Bronchial epithelial cell (primary cell): ENCODE data around the gene RNF130. TPM values are rescaled to one million over a fixed set of nuclear protein-coding genes. Genes with fewer than 3 reads are reported as not detected.

ENCODE experiments used
- DNase-seq: peaks from one replicate; pipeline ENCODE4 v3.0.0-alpha.2; 2010; ENCODE audit warnings: low read depth
- FAIRE-seq: peaks from 2 replicates; lab custom pipeline; 2011; peaks lifted over from hg19 to GRCh38; lab: Jason Lieb, UNC
- H3K27me3 ChIP-seq: 2 replicates; pipeline ENCODE4 v1.5.1; 2011; ENCODE audit warnings: low read length; ENCODE audit not compliant: control insufficient read depth, insufficient read depth
- H3K36me3 ChIP-seq: 2 replicates; pipeline ENCODE4 v1.5.1; 2011; ENCODE audit warnings: low read length; ENCODE audit not compliant: control insufficient read depth, insufficient read depth
- H3K4me3 ChIP-seq: 2 replicates; pipeline ENCODE4 v1.5.1; 2011; ENCODE audit warnings: mild to moderate bottlenecking, low read depth, low read length, control low read depth
- CTCF ChIP-seq: IDR thresholded peaks from 2 replicates; pipeline ENCODE4 v1.5.1; 2011; ENCODE audit warnings: mild to moderate bottlenecking, moderate library complexity, low read length, control low read depth, inconsistent platforms; ENCODE audit not compliant: insufficient read depth, severe bottlenecking
- total RNA-seq: library from RNA; depleted of rRNA; stranded (reverse); fragments of >200 nt; gene quantifications from 2 replicates; pipeline ENCODE4 v1.2.1, GENCODE V29; 2014

Gene RNF130
- 16.5 and 16.8 TPM in 2 replicates for total RNA-seq

- peak within 1 kb of the TSS; percentile 83 for H3K4me3 ChIP-seq
- TF ChIP-seq CTCF, result no peak
- no peak for FAIRE-seq
Observed at GRCh38 chr5:180071531-180072255, at the start of gene RNF130. Gene RNF130, minus strand, starts transcription at chr5:180071759. Its CDS starts 57 bp downstream, at chr5:180071702.

GRCh38 chr5:180120237-180121101 is 48.9 kb upstream of the RNF130 start:
- DNase-seq, result no peak
- no peak overlapping the region for H3K4me3 ChIP-seq
- H3K27me3 ChIP-seq, result no peaks in the 10 kb centered on the region
- no peaks in the 10 kb centered on the region for H3K36me3 ChIP-seq
- TF ChIP-seq CTCF, result no peak
- FAIRE-seq, result no peak

More at GRCh38 chr5:180071531-180072255, at the start of gene RNF130:
- Histone ChIP-seq H3K36me3 (no peaks in the 10 kb centered on the region), H3K27me3 (no peaks in the 10 kb centered on the region)
- peak; percentile 61 for DNase-seq

GRCh38 chr5:180119903-180120236 is 48.3 kb upstream of the RNF130 start:
- H3K27me3 ChIP-seq, result no peaks in the 10 kb centered on the region
- no peak for TF ChIP-seq CTCF
- H3K4me3 ChIP-seq, result no peak overlapping the region
- FAIRE-seq, result no peak
- no peaks in the 10 kb centered on the region for H3K36me3 ChIP-seq
- DNase-seq, result no peak

GRCh38 chr5:180119031-180119902 is 47.7 kb upstream of the RNF130 start:
- Histone ChIP-seq H3K4me3 (no peak overlapping the region), H3K27me3 (no peaks in the 10 kb centered on the region), H3K36me3 (no peaks in the 10 kb centered on the region)
- no peak for FAIRE-seq
- no peak for TF ChIP-seq CTCF
- no peak for DNase-seq

GRCh38 chr5:180118391-180118791 is 46.8 kb upstream of the RNF130 start:
- Histone ChIP-seq H3K27me3 (no peaks in the 10 kb centered on the region), H3K36me3 (no peaks in the 10 kb centered on the region), H3K4me3 (no peak overlapping the region)
- no peak for TF ChIP-seq CTCF
- DNase-seq (no peak), FAIRE-seq (no peak)
